ENCODE results near the gene KRT1.

DNA sequence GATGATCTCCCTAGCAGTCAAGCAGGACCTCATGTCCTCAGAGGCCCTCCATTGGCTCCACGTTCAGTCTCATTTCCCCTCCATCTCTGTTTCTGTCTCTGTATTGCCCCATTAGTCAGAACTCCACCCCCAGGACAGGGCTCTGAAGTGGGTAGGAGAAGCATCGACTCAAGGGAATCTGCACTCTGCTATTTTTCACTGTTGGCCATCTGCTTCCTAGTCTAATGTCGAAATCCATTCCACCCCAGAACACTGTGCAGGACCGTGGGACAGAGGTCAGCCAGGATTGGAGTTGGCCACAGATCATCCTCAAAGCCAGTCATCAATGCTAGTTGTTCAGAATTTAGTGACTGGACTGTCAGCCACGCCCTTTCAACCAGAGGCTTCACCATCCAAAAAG, 13.1 kb upstream of the KRT1 start:
- TF ChIP-seq, protein P1, sequence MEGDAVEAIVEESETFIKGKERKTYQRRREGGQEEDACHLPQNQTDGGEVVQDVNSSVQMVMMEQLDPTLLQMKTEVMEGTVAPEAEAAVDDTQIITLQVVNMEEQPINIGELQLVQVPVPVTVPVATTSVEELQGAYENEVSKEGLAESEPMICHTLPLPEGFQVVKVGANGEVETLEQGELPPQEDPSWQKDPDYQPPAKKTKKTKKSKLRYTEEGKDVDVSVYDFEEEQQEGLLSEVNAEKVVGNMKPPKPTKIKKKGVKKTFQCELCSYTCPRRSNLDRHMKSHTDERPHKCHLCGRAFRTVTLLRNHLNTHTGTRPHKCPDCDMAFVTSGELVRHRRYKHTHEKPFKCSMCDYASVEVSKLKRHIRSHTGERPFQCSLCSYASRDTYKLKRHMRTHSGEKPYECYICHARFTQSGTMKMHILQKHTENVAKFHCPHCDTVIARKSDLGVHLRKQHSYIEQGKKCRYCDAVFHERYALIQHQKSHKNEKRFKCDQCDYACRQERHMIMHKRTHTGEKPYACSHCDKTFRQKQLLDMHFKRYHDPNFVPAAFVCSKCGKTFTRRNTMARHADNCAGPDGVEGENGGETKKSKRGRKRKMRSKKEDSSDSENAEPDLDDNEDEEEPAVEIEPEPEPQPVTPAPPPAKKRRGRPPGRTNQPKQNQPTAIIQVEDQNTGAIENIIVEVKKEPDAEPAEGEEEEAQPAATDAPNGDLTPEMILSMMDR (IDR thresholded peaks at IDR 0.05) = no peak
- TF ChIP-seq POLR2A (IDR thresholded peaks at IDR 0.05) = no peak
